ENCODE measurements around the gene TTC28.

Gene TTC28

DNA sequence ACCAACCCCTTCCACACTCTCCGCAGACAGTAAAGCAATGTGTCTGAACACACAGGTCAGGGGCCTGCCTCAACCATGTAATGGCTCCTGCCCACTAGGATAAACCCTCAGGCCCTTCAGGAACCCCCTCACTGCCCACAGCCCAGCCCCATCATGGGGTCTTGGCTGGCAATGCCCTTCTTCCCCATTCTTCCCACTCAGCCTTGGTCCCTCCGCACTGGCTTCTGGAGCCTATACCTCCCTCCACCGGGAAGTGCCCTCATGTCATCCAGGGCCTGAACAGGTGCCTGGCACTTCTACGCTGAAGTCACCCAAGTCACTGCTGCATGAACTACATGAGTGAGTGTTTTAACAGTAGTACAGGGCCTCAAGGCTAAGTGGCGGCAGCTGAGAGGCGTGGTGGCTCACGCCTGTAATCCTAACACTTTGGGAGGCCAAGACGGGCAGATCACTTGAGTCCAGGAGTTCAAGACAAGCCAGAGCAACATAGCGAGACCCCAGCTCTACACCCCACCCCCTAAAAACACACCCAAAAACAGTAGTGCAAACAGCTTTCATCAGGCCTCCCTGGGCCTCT, 685.8 kb downstream of the TTC28 start:
- DNase-seq, result no peak

DNA sequence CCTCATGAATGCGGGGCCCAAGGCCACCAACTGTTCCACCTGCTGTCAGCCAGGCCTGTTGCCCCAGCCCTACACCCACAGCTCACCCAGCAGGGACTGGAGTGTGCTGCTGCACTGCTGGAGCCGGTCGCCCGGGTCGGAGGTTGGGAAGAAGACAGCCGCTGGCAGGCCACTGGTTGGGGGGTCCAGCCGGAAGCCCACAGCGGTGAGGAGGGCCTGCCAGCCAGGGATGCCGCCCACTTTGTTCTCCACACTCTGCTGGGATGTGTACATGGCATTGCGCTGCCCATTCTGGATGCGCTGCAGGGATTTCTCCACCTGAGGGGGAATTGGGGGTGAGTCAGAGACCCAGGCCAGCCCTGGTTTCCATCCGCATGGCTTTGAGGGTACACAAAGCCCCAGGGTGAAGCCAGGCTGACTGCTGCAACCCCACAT, 686.4 kb downstream of the TTC28 start:
- DNase-seq, result no peak

DNA sequence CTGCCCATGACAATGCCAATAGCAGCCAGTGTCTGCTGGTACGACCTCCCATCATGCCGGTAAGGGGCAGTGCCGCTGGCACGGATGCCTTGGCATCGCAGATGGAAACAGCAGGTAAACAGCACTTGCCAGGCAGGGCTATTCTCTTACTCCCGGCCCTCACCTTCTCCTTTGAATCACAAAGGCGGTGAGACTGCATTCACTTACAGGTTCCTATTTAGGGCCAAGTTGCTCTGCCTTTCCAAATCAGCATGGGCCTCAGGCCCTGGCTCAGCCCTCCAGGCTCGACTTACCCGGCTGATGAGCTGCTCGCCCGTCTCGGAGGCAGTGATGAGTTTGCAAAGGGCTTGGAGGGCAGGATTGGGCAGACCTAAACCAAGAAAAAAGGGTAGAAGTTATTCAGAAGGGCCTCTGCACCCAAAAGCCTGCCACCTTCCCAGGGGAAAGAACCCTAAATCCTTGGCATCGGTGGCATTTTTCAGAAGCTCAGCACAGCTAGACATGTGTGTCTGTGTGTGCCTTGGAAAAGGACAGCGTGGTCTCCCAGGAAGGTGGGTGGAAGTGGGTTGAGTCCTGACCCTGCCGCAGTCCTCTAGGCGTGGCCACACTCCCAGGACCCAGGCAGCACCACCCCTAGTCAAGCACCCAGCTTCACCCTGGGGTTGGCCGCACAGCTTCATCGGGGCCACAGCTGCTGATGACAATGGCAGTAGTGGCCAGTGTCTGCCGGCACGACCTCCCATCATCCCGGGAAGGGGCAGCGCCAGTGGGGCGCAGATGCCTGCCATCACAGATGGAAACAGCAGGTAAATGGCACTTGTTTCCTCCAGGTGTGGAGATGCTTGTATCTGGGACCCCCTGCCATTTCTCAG, 687.1 kb downstream of the TTC28 start:
- DNase-seq, result no peak

DNA sequence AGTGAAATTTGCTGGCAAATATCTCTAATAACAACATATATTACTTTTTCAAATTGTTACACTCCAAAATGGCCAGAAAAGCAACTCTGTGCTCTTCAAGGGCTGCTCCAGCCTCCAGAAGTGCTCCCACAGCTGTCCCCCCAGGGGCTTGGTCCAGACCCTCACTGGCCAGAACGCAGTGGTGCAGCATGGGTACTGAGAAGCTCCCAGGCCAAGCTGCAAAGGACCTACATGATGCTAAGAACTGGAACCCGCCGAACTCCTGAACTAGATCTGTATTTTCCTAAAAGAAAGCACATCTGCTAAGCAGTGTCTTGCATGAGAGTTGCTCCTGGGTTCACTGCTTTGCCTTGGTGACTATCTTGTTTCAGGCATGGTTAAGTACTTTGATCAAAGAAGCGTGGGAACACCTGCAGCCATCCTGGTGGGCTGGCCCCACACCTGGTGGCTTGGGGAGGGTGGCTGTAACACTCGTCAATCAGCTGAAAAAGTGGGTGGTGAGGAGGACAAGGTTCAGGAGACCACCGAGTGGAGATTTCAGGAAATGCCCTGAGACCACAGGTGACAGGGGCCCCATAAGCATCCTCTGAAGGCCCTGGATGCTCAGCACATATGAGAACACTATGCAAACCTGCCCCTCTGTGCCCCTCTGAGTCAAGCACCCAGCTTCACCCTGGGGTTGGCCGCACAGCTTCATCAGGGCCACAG, 687.9 kb downstream of the TTC28 start:
- DNase-seq, result no peak

DNA sequence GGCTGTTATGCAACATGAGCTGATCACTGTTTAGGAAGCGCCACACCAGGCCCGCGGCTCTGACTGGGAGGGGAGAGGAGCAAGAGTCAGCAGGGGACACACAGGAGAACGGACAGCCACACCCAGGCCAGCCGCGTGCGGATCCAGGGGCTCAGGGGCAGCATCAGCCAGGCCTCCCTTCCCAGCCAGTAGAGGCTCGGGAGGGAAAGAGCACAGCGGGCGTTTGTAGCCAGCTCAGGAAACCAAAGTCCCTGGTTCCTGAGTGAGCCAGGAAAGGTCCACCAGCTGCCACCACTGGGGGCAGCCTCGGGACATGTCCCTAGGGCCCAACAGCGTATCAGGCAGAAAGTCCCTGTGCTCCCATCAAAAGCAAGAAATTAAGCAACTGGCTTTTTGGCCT, 688.8 kb downstream of the TTC28 start:
- no peak for DNase-seq

DNA sequence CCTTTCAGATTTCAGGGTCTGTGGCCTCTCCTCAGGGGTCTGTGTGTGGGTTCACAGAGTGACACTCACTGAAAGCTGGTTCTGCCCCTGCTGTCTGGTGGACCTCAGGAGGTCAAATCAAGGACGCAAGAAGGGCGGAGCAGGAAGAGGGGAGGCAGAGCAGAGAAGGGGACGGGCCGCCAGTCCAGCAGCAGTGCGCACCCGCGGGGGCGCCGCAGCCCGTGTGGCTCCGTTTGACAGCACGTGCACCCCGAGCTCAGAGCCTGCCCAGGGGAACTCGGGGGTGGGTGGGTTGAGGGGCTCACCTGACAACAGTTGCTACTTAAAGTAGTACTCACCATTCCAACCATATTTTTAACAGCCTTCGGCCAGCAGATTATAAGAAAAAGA, 689.2 kb downstream of the TTC28 start:
- DNase-seq, result no peak

DNA sequence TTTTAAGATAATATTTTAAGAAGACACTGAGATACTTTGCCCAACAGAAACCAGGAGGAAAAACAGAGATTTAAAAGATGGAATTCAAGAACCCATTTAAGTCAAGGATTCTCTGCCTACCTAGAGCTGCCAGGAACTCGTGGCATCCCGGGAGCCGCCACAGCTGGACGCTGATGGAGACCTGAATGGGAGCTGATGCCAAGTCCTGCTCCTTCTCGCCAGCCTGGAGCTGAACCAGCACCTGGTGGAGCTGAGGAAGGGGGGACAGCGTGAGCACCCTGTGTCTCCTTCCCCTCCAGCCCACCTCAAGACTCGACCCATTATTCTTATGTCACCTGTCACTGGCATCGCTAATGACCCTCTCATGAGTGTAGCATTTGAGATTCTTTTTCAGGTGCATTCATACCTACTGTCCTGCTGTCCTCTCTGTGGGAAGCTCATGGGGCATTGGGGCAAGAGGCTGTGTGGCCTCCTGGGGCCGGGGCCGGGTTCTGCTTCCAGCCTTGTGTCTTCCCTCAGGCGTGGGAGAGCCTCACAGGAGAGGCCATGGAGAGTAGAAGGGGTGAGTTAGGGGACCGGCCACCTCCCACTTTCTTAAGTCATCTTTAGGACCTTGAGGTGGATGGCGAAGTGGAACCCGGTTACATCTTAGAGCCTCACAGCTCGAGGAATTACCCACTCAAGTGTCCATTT, 689.7 kb downstream of the TTC28 start:
- no peak for DNase-seq

DNA sequence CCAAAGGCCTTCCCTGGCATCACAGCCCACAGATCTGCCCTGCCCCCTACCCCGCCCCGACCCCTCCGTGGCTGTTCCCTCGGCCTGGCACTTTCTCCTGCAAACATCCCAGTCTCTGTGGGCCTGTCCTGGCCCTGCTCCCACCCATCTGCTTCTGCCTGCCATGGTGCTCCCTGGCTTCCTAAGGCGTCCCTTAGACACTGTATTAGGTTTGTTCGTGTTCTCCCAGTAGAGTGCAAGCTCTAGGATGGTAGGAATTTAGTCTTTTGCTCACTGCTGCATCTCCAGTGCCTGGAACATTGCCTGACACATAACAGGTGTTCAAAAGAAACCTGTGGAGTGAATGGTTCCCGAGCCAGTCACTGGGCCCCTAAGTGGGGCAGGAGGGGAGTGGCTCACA, 690.9 kb downstream of the TTC28 start:
- no peak for DNase-seq

DNA sequence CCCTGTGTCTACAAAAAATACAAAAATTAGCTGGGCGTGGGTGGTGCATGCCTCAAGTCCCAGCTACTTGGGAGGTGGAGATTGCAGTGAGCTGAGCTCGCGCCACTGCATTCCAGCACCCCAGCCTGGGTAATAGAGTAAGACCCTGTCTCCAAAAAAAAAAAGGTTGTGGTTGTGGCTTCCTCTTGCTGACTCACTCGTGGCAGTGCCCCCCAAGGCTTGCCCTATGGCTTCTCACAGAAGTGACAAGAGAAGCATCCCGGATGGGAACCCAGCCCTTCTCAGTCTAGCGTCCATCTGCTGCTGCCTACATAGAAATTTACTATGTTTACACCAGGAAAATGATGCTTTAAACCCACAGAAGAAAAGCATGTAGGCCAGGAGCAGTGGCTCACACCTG, 692.1 kb downstream of the TTC28 start:
- DNase-seq, result no peak

DNA sequence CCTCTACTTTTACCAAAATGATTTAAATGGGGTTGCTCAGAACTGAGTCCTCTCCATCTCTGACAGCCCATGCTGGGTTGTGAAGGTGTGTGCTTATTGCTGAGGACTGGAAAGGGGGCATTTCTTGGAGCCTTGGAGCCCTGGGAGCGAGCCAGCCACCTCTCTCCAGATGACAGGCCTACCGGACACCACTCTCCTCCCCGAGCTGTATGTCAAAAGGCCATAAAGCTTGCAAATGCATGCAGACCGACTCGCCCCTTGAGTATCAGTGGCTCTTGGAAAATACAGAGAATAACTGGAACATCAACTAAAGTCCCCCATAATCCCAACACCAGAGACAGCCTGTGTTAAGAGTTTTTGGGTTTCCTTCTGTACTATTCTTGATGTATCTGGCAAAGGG, 692.7 kb downstream of the TTC28 start:
- no peak for DNase-seq

DNA sequence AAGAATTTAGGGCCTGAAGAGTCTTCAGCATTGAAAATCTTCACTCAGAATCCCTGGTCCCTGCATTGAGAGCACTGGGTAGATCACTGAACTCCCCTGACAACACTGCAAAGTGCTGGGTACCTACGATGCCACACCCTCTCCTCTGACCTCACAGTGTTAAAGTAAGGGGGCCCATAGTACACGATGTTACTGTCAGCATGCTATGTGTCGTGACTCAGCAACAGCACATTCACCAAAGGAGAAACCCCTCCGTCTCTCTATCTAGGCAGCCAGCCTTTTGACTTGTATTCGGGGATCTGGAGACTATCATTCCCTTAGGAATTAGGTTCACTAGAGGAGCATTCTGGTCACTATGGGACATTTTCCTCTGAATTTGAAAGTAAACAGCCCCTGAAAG, 693.2 kb downstream of the TTC28 start:
- no peak for DNase-seq

DNA sequence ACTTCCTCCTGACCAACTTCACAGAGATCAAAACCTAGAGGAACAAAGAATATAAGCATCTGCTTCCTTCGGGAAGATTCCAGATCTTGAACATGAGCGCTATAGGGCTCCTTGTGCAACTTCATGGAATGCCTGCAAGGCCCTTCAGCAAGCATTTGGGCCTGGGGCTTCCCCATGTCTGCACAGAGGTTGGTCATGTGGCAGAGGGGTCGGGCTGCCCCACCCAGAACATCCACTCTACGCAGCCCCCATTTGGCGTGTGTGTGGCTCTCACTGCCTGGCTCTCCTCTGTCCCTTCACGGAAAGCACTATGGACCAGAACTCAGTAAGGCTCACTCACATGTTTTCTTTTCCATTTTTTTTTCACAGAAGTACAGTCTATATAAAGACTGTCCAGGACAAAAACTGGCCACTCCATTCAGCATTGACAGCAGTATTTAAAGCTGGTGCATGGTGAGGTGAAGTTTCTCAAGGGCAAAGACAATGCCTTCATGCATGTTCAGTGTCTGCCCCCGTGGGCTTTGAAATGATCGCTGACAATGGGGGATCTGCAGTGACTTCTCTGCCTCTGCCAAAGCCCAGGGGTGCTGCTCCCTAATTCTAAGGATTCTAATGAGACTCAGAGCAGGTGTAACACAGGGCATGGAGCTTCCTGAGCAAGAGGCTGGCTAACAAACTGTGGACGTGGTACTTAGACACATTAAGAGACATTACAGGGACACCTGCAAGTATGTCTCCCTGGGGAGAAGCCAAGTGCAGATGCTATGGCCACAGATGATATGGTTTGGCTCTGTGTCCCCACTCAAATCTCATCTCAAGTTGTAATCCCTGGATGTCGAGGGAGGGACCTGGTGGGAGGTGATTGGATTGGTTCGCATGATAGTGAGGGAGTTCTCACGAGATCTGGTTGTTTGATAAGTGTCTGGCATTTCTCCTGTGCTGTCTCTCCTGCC, 694.0 kb downstream of the TTC28 start:
- no peak for DNase-seq

DNA sequence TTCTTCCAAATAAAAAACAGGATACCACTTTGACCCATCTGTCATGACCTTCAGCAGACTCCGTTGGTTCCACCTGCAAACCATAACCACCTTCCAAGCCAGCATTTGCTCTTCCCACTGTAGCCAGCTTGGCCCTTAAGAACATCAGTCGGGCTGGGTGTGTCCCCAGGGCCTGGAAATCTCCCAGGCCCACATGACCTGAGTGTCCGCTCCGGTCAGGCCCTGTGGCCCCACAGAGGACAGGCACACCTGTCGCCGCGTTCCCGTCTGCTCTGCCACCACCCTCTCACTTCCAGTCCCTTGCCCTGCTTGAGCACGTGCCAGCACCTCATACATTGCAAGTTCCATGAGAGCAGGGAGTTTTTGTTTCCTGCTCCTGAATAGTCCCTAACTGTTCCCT, 694.9 kb downstream of the TTC28 start:
- DNase-seq, result no peak

DNA sequence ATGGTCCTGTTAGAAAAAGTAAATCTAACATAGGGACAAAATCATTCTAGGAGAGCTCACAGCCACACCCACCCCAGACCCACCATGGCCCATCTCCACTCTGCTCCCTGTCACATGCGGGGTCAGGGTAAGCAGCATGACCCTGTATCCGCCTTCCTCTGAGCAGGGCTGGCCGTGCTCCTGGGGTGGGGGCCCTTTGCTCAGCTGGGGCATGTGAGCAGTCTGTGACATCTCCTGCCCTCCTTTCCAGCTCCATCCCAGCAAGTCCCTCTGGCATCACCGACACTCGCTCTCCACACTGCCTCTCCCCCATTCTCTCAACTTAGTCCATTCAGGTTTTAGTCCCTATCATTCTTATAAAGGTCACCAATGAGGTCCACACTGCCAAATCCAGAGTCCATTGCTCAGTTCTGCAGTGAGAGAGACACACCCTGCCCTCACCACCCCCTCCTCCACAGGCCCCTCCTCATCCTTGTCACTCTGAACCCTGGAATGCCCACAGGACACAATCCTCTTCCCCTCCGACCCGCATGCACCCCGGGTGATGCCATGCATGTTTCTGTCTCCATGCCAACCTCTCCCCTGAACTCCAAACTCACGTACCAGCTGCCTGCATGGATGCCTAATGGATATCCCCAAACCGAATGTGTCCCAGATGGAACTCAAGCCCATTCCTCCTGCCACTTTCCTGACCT, 695.5 kb downstream of the TTC28 start:
- no peak for DNase-seq

DNA sequence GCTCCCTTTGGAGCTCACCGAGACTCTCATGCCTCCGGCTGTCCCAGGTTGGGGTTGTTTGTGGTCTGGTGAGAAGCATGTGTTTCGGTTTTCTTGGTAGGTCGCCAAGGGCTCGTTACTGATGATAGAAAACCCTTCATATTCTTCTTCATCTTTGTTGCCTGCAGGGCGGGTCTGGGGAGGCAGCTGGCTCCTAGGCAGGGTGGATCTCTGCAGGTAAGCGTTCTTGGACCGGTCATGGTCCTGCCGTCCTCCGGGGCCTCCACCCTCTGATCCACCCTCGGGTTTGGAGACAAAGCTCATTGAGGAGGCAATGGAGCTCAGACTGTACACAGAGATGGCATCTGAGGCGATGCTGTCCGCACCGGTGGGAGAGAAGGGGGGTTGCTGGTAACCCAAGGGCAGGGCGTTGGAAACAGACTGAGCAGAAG, 696.3 kb downstream of the TTC28 start:
- no peak for DNase-seq

DNA sequence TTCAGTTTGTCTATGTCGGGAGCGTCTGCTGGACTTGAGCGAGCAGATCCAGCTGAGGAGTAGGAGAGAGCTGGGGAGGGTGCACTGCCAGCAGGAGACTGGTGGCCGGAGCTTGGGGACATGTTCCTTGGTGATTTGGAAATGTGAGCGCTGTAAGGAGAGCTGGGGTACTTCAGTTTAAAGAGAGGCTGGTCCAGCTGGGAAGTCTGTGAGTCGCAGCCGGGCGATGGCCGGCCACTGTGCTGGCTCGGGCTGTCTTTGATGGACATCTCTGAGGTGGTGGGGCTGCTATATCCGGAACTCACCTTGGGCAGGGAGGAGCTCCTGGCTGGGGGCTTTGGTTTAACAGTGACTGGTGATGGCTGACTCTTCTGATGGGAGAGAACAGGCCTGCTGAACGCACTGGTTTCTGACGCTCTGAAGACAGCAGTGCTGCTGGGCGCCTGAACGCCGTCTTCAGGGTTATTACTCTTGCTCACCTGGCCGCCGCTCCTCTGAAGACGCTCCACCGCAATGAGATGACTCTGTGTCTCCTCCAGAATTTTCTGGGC, 696.9 kb downstream of the TTC28 start:
- no peak for DNase-seq

DNA sequence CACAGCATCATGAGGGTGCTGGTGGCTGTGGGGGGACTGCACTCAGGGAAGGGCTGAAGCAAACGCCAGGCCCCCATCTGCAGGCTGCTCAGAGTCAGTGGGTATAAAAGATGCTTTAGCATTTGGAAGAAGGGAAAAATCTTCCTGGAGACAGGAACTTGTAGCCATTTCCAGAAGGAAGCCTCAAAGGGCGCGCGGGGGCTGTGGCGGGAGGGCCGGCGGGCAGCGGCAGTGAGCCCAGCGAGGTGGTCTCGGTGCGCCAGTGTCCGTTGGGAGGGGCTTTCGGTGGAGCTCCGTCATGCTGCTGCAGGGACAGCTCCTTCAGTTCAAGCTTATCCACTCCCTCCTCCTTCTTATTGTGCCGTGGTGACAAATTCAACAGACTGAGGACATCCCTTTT, 697.5 kb downstream of the TTC28 start:
- DNase-seq, result no peak

DNA sequence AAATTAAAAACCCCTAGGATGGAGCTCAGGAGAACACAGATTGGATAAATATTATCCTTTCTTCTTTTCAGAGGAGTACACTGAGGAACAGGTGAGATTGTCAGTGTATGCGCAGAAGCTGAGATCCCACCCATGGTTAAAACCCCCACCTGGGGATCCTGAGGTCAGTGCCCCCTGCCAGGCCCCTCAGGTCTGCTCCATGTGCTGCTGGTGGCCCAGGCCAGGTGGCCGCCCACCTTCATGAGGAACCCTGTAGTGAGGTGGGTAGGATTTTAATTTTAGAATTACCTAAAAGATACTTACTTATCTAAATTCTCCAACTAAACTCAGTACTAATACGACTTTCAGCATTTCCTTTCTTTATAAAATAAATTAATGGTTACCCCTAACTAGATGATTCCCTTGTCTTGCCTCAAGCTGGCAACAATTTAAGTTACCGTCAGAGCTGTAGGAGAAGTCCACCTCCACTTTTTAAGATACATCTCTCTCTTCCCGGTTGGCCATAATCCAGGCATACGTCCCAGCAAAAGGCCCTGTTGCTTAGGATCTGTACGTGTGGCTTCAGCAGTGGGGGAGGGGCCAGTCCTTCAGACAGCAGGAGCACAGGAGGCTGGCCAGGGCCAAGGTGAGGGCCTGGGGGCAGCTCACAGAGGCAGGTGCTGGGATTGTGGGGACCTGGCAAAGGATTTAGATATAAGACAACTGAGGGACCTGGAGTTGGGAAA, 699.1 kb downstream of the TTC28 start:
- no peak for DNase-seq

DNA sequence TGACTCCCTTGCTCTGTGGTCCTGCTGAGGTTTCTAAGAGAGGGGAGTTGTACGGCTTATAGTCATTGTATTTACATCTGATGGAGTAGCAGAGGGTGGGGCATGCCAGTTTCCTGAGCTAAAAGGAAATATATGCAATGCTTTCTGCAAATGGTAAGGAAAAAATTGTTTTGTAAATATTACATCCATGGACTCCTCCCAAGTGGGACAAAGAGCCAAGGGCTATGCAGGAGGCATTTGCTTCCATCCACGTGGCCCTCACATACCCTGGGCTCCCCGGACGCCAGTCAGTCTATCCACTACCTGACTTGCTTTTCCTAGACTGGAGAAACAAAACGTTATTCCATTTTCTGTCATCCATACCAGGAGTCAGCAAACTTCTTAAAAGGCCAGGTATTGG, 700.8 kb downstream of the TTC28 start:
- no peak for DNase-seq

DNA sequence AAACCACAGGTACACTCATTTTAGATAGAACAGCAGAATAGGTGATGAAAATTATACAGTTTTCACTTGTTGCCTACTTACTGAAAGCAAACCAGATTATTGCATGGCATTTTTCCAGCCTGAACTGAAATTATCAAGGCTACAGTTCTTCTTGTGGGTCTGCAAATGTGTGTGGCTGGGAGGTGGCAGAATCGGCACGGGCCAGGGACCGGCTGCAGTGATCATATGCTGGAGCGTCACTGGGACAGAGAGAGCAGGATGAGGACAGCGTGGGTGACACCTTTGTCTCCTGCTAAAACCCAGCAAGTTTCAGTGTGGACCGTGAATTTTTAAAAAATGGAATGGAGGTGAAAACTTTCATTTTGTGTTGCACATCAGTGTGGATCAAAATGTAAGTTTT, 701.3 kb downstream of the TTC28 start:
- no peak for DNase-seq

DNA sequence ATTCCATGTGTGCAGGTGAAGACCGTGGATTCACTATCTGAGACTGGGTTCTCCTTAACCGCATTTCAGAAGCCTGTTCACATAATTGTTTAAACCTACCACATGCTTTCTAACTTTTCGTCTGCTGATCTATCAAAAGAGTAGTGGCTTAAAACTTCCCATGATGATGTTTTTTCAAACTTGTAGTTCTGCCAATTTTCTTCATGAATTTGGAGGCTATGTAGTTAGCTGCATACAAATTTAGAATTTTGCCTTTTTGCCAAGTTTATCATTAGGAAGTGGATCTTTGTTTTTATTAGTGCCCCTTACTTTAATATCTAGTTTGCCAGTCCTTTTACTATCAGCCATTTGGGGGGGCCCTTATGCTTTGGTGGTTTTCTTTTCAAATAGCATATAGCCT, 703.1 kb downstream of the TTC28 start:
- DNase-seq, result no peak
